Measurements from ENCODE around the gene LUC7L.
"Not testable (repeated sequence)": the region's sequence is repeated elsewhere in the genome, so short reads cannot be mapped to it uniquely, and the experiment has no call there.

DNA sequence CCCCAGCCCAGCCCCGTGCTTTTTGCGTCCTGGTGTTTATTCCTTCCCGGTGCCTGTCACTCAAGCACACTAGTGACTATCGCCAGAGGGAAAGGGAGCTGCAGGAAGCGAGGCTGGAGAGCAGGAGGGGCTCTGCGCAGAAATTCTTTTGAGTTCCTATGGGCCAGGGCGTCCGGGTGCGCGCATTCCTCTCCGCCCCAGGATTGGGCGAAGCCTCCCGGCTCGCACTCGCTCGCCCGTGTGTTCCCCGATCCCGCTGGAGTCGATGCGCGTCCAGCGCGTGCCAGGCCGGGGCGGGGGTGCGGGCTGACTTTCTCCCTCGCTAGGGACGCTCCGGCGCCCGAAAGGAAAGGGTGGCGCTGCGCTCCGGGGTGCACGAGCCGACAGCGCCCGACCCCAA is 53.2 kb downstream of the LUC7L start:
- TF ChIP-seq CTCF (IDR thresholded peaks at IDR 0.05); POLR2A (IDR thresholded peaks at IDR 0.05); POLR2AphosphoS5 (IDR thresholded peaks at IDR 0.05; ENCODE audit: insufficient read depth in 1 of 2, low read depth in 1 of 2): not testable (repeated sequence)
